GM23338 (cell line): Measurements from ENCODE around the gene RUNX3.

Experiments
- CTCF ChIP-seq, 2 experiments: fragments of 200-600 bp in 1 of 2; sonication (generic) in 1 of 2; conservative IDR thresholded peaks; 2 replicates each; pipeline versions ENCODE4 v1.5.1 to v1.6.1; 2016 to 2017; ENCODE audit warnings: antibody characterized with exemption in 2 of 2, low read depth in 2 of 2, mild to moderate bottlenecking in 2 of 2, moderate library complexity in 1 of 2
- ETS1 ChIP-seq: IDR thresholded peaks from 2 replicates; pipeline ENCODE4 v1.6.1; 2016; ENCODE audit warnings: antibody characterized with exemption
- EZH2 ChIP-seq: fragments of 200-600 bp; sonication (generic); IDR thresholded peaks from one replicate; pipeline ENCODE4 v1.8.0; 2017; ENCODE audit warnings: antibody characterized with exemption, mild to moderate bottlenecking, low read depth; ENCODE audit not compliant: unreplicated experiment
- EZH2phosphoT487 ChIP-seq: fragments of 200-600 bp; sonication (generic); IDR thresholded peaks from one replicate; pipeline ENCODE4 v1.8.1; 2018; ENCODE audit warnings: antibody characterized with exemption; ENCODE audit not compliant: unreplicated experiment
- POLR2AphosphoS5 ChIP-seq: IDR thresholded peaks from 2 replicates; pipeline ENCODE4 v1.6.1; 2016; ENCODE audit warnings: antibody characterized with exemption, low read depth
- REST ChIP-seq: IDR thresholded peaks from one replicate; pipeline ENCODE4 v1.6.1; 2018; ENCODE audit warnings: antibody characterized with exemption; ENCODE audit not compliant: unreplicated experiment

GRCh38 chr1:24893431-24893830 is 36.6 kb downstream of the RUNX3 start:
- TF ChIP-seq POLR2AphosphoS5 (no peak), CTCF (conservative IDR thresholded peaks at IDR 0.05; ENCODE audit: low read depth in 2 of 2) (no peak), EZH2 (no peak), EZH2phosphoT487 (no peak), ETS1 (no peak), REST (no peak)
